IPS-18c (cell line): ENCODE results near the gene RBPJL.

Experiments
- H3K4me3 ChIP-seq: 2 replicates; pipeline ENCODE4 v1.7.0; 2013; ENCODE audit warnings: low read depth, mild to moderate bottlenecking, low read length, moderate library complexity; ENCODE audit not compliant: insufficient read depth
- H3K9me3 ChIP-seq: one replicate; pipeline ENCODE4 v1.6.1; 2013; ENCODE audit warnings: mild to moderate bottlenecking, low read length, moderate library complexity; ENCODE audit not compliant: control insufficient read depth, insufficient read depth

The RBPJL gene

GRCh38 chr20:45362804-45363610, 56.4 kb downstream of the RBPJL start, which contains the start of gene SYS1:
Gene SYS1 (plus strand): TSS chr20:45363156. CDS start chr20:45363532, 376 bp downstream.
- H3K9me3 ChIP-seq: no peaks in the 10 kb centered on the region
- H3K4me3 ChIP-seq: peak within 1 kb of the TSS; percentile 98

- Histone ChIP-seq H3K4me3 (peak overlapping the region; percentile 98), H3K9me3 (no peaks in the 10 kb centered on the region)
Observed at GRCh38 chr20:45363611-45364492, 57.2 kb downstream of the RBPJL start.

- Histone ChIP-seq H3K9me3 (no peaks in the 10 kb centered on the region), H3K4me3 (no peak overlapping the region)
Observed at GRCh38 chr20:45365444-45365970, 58.9 kb downstream of the RBPJL start.

- Histone ChIP-seq H3K4me3 (no peak overlapping the region), H3K9me3 (no peaks in the 10 kb centered on the region)
Observed at GRCh38 chr20:45366192-45366591, 59.6 kb downstream of the RBPJL start.

- Histone ChIP-seq H3K4me3 (no peak overlapping the region), H3K9me3 (no peaks in the 10 kb centered on the region)
Observed at GRCh38 chr20:45366631-45367030, 60.0 kb downstream of the RBPJL start.

- H3K4me3 ChIP-seq: no peak overlapping the region
Observed at GRCh38 chr20:45367126-45367525, 60.5 kb downstream of the RBPJL start.

More at GRCh38 chr20:45367126-45367525, 60.5 kb downstream of the RBPJL start:
- H3K9me3 ChIP-seq: no peaks in the 10 kb centered on the region
